Activated CD8-positive, alpha-beta memory T cell treated with anti-CD3 and anti-CD28 coated beads, Interleukin-2, amount 50 U/mL, for 48 hours (primary cell): ENCODE data around the gene DNPEP.
A peak's percentile ranks its signal among the peaks of the same experiment; 100 is the strongest.
"Not testable (repeated sequence)": the region's sequence is repeated elsewhere in the genome, so short reads cannot be mapped to it uniquely, and the experiment has no call there.

Experiments used
- DNase-seq: peaks from one replicate; pipeline ENCODE4 v3.0.0-alpha.2; 2020

DNPEP gene

DNA sequence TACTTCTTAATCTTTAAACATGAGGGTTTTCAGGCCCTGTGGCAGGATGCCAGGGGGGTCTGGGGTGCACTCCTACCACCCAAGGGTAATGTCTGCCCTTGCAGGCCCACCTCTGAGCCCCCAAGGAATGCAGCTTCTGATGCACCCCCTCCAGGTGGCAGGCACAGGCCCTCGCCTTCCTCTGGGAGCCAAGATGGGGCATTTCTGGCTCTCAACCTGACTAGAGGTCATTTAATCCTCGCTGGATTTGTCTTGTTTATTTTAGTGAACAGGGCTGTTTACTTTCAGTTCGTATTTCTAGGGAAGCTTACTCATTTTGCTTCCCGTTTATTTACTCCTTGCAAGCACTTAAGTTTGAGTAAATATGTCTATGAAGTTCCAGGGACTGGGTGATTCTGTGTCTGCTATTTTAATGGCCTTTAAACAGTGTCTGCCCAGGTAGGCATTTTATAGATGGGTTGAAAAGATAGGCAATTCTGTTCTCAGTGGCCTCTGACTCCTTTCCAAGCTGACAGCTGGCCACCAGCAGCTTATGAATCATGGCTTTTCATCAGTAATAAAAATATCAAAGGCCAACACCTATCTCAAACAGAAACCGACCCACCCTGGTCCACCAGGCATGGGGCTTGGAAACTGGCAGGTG lies 11.1 kb upstream of the DNPEP start:
- no peak for DNase-seq

DNA sequence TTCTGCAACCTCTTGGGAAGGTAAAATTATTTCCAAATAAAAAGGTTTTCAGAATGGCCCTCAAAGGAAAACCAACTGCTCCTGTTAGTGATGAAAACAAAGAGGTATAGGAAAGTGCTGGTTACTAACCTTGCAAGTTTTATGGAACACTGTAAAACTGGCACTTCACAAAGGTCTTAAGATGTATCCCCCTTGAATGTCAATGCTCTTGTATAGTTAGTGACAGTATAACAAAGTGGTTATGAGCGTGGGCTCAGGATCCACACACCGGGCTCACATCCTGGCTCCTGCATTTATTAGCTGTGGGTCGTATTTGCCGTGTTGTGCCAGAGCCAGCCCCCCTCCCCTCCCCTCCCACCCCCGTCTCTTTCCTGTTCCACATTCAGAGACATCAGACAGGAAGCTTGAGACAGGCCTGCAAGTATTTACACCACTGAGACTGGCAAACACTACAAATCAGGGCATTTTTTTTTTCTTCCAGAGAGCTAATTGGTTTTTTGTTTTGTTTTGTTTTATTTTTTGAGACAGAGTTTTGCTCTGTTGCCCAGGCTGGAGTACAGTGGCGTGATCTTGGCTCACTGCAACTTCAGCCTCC lies 9.2 kb upstream of the DNPEP start:
- no peak for DNase-seq

DNA sequence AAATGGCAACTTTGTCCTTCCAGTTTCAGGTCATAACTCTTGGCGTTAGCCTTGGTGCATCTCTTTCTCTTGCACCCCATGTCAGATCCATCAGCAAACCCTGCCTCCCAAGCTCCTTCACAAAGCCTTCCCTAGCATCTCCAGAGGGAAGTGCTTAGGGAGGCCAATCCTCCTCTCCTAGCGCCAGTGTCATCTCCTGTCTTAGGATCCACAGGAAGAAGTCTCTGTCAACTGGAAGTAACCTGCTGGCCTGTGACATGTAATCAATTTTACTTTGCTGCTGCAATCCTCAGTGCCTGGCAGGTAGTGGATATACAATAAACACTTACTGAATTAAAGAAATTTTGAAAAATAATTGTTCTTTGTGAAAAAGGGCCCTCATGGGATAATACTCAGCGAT lies 7.9 kb upstream of the DNPEP start:
- DNase-seq: no peak

DNA sequence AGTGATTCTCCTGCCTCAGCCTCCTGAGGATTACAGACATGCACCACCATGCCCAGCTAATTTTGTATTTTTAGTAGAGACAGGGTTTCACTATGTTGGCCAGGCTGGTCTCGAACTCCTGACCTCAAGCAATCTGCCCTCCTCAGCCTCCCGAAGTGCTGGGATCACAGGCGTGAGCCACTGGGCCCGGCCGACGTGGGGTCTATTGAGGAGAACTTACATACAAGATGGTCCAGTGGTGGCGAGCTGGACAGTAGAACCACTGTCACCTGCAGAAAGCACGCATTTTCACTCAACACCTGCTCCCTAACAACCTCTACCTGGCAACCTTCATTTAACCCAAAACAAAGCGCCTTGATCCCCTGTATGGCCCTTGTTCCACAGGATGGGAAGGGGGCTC lies 7.3 kb upstream of the DNPEP start:
- DNase-seq: not testable (repeated sequence)

DNA sequence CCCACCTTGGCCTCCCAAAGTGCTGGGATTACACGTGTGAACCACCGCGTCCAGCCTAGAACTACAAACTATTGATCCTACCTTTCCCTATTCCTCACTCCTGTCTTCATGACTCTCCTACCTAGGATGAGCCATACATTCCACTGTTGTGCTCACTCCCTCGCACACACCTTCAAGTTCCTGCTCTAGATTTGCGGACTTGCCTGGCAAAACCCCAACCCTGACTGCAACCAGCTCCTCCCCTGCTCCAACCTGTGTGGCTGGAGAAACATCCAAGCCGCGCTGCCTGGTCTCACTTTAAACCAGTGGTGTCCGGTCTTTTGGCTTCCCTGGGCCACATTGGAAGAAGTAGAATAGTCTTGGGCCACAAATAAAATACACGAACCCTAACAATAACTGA lies 5.0 kb upstream of the DNPEP start:
- DNase-seq: no peak

DNA sequence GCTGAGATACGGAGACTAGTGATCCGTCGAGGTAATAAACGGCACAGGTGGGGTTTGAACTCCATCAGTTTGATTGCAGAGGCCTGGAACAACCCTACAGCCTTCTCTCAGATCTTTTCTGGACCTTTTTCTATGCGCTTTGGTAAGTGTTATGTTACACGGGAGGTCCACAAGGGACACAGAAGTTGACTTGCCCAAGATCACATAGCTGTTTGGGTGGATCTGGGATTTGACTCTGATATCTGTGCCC lies 1.1 kb upstream of the DNPEP start:
- no peak for DNase-seq

DNA sequence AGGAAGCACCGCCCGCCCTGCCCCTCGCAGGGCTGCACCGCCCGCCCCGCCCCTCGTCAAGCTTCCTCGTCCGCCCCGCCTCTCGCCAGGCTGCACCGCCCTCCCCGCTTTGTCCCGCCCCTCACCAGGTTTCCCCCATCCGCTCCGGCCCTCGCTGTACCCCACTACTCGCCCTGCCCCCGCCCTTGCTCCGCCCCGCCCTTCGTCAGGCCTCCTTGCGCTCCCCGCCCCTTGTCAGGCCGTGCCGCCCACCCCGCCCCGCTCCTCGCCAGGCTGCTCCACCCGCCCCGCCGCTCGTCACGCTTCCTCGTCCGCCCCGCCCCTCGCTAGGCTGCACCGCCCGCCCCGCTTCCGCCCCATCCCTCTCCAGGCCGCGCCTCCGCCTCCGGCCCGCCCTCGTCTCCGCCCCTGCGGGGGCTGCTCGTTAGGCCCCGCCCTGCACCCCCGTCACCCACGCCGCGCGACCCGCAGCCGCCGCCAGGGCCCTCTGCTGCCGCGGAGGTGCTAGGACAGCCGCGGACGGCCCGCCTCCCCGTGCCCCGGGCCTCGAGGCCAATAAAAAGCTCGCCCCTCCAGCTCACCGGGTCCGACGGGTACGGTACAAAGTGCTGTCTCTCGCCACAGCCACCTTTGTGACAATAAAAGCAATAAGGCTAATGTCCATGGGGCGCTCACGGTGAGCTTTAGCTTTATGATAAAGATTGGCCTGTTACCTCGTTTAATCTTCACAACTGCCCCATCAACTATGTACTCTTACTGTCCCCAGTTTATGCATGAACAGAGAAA lies 602 bp upstream of the DNPEP start:
- DNase-seq: peak; percentile 99

DNA sequence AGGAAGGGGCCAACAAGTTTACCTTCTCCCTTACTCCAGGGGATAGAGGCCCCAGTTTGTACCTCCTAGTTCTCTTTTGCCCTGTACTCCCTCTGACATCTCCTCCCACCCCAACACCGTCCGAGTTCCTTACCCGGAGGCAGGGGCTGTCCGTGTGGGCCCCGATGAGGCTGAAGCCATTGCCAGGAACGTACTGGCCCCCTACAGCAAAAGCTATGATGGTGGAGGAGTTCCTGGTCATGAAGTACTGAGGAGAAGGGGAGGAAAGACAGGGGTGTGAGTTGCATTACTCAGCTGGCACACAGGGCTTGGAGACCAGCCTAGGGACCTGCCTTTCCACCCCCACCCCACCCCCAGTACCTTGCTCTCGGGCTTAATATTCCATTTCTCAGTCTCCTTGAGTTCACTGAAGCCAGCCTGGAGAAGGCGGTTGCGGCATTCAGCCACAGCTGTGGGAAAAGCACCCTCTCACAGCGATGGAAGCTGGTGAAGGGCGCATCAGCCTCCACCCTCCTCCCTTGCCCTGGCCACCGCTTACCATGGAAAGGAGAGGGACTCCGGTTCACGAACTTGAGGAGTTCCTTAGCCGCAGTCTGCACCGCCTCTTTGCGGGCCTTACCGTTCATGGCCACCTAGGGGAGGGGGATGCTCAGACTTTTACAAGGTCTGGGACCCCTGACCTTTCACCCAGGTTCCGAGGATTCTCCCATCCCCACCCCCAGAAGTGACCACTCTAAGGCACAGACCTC lies 1.0 kb downstream of the DNPEP start:
- DNase-seq: no peak

DNA sequence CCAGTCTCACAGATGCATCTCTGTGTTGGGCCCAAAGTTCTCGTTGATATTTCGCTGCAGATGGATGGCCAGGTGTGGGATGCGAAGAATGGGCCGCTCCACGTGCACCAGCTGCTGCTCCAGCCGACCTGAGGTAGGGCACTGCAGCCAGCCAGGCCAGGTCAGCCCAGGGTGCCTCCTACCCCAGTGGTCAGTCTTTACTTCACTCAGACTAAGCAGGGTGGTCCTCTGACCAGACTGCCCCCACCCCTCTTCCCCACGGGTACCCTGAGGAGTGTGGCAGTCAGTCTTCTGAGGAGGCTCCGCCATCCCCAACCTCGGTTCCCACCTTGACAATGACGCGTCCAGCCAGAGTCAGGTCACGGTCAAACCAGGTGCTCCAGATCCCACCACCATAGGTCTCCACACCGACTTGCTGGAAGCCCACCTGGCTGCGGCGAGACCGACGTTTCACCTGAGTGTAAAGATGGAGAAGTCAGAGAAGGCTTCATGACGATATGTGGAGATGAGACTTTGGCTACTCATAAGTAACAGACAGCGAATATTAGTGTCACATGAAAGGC lies 1.7 kb downstream of the DNPEP start:
- no peak for DNase-seq

DNA sequence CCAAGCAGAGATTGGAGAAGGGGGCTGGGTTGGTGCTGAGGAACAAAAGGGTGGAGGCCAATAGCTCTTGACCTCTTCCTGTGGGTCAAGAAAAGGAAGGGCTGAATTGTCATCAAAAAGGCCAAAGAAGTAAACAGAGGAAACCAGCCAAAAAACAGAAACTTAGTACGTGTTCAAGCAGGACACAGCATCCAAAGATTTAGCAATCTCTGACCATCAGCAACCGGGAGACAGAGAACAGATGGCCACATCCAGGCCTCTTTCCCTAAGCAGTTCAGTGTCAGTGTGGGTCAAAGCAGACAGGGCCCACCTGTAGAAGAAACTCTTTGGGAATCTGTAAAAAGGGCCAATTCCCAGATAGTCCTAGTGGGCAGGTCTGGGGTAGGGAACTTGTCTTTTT lies 2.9 kb downstream of the DNPEP start:
- no peak for DNase-seq

DNA sequence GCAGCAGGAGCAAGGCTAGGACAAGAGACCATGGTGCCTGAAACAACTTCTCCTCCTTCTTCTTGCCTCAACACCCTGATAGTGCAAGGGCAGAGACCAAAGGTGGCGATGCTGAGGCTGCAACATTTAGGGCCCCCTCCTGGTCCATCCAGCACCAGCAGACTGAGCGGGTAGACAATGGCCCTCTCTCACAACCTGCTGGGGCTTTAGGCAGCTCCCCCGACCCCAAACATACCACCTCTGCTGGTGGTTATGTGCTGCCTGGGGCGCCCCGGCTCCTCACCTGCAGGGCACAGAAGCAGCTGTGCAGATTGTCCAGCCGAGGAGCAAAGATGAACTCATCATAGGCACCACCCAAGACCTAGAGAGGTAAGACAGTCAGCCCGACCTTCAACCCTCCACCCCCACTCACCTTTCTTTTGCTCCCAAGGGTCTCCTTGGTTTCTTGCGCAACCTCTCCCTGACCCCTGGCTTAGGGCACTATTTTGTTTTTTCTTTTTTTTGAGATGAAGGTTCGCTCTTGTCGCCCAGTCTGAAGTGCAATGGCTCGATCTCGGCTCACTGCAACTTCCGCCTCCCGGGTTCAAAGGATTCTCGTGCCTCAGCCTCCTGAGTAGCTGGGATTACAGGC lies 3.5 kb downstream of the DNPEP start:
- DNase-seq: no peak

DNA sequence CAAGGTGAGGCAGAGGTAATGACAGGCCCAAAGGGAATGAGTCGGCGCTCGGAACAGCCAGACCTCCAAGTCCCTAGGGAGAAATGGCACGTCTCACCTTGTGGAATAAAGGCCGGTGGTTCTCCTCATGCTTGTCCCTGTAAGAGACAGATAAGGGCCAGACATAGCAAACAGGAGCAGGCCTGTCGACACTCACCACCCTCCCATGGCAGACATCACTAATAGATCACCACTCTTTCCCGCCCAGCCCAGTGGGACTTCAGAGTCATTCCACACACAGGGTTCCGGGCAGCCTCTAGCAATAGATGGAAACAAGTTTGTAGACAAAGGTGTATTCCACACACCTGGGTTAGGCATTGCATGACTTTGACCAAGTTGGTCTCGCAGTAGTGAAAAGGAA lies 6.3 kb downstream of the DNPEP start:
- no peak for DNase-seq

DNA sequence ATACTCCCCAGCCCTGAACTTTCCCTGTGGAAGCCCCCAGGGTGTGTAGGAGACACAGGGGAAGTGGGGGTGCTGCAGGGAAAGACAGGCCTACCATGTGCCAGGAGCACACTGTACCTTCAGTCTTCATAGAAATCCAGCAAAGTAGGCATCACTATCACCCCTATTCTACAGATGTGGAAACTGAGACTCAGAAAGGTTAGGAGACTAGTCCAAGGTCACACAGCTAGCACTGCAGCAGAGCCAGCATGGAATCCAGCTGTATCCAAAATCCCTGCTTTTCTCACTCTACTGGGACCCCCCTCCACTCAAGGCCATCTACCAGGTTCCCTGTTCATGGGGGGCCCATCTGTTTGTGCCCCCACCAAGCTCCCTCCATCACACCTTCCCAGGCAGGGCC lies 6.8 kb downstream of the DNPEP start:
- no peak for DNase-seq

DNA sequence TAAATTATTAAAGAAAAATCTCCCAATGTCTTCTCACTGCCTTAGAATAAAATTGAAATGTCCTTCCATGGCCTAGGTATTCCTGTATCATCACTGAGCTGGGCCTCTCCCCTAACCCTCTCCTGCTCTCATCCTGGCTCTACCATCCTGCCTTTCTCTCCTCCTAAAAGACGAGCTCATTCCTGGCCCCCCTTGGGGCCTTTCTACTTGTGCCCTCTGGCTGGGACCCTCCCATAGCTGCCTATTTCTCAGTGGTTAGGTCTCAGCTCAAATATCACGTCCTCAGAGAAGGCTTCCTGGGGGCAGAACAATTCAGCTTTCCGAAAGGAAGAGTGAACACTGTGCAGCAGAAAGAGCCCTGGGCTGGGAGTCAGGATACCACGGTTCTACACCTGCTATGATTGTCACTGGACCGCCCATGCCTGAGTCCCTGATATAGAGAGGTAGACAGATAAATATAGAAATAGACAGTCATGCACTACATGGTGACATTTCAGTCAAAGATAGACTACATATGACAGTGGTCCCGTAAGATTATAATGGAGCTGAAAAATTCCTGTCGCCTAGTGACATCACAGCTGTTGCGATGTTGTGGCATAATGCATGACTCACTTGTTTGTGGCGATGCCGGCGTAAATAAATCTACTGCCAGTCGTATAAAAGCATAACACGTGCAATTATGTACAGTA lies 9.4 kb downstream of the DNPEP start:
- DNase-seq: no peak

DNA sequence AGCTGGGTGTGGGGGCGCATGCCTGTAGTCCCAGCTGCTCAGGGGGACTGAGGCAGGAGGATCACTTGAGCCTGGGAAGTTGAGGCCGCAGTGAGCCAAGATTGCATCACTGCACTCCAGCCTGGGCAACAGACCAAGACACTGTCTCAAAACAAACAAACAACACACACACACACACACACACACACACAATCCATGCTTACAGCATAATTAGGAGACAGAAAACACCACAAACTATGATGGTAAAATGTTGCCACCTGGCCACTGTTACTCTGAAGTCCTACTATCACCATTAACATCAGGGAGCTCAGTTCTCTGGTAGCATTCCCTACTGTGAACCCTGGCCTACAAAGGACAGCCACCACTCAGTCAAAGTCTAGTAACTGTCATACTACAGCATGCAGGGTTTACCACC lies 18.3 kb downstream of the DNPEP start:
- DNase-seq: no peak

DNA sequence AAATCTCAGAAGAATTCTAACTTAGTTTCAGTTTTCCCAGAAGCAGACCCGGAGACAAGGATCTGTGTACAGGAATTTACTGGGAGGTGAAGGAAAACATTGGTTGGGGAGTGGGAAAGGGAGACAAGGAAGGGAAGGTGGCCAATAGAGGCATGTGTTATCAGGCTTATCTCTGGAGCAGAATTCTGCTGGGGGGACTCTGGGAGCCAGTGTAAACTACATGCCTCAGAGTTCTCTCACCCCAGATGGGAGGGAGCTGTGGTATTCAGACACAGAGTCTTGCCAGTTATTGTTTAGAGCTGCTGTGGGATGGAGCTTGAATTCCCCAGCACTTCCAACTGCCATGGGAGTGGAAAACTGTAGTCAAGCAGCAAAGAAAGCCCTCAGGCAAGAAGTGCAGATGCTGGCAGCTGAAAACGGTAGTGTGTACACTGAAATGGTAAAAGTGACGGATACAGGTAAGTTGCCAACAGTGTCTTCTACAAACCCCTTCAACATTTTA lies 19.0 kb downstream of the DNPEP start:
- no peak for DNase-seq

DNA sequence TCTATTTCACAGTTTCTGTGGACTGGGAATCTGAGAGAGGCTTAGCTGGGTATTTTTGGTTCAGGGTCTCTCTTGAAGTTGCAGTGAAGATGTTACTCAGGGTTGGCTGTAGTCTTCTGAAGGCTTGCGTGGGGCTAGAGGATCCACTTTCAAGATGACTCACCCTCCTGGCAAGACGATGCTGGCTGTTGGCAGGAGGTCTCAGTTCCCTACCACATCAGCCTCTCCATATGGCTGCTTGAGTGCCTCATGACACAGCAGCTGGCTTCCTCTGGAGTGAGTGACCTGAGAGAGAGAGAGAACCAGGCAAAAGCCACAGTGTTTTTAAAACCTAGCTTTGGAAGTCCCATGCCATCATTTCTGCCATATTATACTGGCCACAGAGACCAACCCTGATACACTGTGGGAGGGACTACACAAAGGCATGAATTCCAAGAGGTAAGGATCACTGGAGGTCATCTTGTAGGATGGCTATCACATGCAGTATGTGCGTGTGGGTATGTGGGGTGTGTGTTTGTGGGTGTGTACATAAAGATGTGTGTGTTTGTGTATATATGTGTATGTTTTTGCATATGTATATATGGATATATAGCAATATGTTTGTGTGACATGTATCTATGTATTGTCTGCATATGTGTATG lies 25.1 kb downstream of the DNPEP start:
- no peak for DNase-seq

DNA sequence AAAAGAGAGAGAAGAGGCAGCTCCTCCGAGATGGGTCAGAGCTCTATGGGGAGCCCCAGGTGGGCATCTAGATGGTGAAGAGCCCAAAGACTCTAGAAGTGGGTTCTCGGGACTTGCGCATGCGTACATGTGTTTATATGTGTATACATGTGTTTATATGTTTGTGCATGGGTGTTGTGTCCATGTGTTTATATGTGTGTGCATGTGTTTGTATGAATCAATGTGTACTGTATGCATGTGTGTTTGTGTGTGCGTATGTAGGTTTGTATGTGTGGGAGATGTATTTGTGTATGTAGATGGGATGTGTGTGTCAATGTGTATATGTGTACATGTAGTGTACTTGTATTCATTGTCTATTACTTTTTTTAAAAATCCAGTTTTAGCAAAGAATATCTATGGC lies 25.6 kb downstream of the DNPEP start:
- no peak for DNase-seq

DNA sequence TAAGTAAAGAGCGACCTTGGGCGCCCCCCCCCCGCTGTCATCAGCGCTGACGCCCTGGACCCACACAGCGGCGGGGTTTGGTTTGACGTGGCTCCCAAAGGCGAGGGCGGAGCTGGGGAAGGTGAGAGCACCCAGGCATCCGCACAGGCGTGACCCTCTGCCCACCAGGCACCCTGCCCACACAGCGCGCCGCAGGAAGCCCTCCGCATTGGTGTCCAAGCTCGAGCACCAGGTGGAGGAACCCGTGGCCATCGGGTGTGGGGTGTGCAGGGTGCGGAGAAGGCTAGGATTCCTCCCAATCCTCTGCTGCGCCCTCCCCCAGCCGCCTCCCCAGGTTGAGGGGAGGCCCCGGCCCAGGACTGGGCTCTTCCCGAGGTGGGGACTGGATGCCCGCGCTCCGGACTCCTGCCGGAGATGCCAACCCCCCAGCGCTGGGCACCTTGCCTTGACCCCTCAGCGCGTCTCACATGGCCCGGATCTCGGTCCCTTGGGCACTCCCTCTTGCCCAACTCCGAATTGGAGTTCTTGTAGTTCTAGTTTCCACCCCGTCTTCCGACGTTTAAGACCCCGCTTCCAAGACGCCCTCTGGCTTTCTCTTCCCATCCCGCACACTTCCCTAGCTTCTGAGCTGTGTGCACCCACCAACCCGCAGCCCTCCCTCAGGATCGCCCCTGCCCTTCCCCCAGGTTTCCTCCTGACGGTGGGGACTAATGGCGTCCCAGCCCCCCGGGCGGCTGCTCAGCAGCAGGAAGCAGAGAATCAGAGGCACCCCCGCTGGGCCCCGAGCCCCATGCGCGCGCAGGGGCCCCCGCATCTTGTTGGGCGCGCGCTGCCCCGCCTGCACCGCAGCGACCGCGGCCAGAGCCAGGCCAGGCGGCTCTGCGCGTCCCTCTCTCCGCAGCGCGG lies 29.3 kb downstream of the DNPEP start:
- peak; percentile 68 for DNase-seq

DNA sequence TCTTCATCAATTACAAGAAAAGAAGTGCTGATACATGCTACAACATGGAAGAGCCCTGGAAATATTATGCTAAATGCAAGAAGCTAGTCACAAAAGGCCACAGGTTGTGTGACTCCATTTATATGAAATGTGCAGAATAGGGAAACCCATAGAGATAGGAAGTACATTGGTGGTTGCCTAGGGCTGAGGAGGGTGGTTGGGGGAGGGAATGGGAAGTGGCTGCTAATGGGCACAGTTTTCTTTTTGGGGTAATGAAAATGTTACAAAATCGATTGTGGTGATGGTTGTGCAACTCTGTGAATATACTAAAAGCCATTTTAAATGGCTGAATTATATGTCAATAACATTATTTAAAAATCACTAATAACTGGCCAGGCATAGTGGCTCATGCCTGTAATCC lies 30.9 kb downstream of the DNPEP start:
- DNase-seq: no peak

DNA sequence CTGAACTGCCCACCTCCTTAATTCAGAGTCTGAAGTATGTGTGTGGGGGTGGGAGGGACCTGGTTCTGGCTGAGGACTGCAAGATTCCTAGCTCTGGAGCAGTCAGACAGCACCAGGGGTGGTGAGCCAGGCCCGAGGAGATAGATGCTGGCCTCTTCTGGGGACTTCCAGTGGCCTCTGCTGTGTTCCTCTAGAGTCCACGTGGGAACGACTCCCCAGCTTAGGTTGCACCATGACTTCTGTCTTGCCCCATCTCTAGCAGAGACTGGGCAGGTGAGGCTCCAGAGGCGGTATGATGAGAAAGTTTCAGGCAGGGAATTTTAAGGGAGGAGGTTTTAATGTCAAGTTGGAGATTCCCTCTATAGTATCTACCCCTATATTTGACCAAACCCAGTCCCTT lies 33.1 kb downstream of the DNPEP start:
- DNase-seq: no peak
